ENCODE results near the gene SERINC5.
A peak's percentile ranks its signal among the peaks of the same experiment; 100 is the strongest.
"Not testable (repeated sequence)": the region's sequence is repeated elsewhere in the genome, so short reads cannot be mapped to it uniquely, and the experiment has no call there.

The SERINC5 gene

DNA sequence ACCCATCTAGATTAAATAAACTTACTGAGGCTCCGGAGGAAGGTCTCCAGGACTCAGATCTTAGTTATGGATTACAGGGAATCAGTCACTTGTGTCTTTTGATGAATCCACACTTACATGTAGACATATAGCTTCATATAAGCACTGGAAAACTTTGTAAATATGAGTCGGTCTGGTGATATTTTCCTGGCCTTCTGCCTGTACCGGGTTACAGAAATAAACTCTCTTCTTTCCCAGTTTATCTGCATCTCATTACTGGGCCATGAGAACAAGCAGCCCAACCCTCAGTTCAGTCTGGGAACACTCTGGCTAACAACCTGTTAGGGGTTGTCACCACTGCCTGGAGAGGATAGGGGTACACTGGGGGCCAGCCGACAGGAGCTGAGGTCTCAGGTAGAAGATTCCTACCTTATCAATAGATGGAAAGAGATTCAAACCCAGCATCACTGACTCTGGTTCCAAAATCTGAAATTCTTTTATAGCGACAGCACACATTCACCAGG, 161.6 kb downstream of the SERINC5 start:
- no peak for TF ChIP-seq CTCF (IDR thresholded peaks at IDR 0.05; ENCODE audit: low read length, missing control alignments)
- H3K4me3 ChIP-seq (replicated peaks; ENCODE audit: low read depth, low read length): no peak overlapping the region
- DNase-seq (ENCODE audit: low read depth): no peak

DNA sequence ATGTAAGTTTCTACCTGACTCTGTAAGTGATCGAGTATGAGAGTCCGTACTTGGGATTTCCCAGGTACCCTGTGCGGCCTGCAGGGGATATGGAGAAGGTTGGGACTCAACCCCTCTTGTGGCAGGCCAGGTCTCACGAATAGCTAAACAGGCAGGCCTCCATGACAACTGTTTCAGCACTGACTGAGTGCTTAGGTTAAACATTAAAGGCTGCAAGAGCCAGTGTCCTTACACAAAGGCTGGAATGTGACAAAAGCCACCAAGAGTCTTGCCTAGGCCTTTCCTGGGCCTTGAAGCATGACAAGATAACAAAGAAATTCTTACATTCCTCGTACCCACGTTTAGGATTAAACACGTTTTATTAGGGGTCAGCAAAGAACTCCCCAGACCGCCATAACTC, 162.1 kb downstream of the SERINC5 start:
- H3K4me3 ChIP-seq (replicated peaks; ENCODE audit: low read depth, low read length): no peak overlapping the region
- no peak for TF ChIP-seq CTCF (IDR thresholded peaks at IDR 0.05; ENCODE audit: low read length, missing control alignments)
- DNase-seq (ENCODE audit: low read depth): no peak

DNA sequence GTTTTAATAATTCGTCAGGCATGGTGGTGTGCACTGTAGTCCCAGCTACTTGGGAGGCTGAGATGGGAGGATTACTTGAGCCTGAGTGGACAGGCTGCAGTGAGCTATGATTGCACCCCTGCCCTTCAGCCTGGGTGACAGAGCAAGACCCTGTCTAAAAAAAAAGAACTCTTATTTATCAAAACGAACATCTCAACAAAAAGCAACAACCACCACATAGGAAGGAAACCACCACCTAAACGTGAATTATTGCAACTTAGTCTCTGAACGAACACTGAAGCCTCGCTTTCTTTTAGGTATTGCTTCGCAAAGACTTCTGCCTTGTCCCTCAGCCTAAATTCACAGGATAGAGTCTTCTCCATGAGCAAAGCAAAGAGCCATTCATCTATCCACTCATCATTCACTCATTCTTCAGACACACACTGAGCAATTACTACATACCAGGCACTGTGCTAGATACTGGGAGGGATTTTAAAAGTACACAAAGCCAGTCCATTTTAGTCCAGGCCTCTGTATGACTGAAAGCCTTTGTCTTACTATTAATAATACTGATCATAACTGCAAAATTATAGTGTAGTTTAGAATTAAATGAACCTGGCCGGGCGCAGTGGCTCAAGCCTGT, 163.3 kb downstream of the SERINC5 start:
- TF ChIP-seq CTCF (IDR thresholded peaks at IDR 0.05; ENCODE audit: low read length, missing control alignments): no peak
- H3K4me3 ChIP-seq (replicated peaks; ENCODE audit: low read depth, low read length): no peak overlapping the region
- DNase-seq (ENCODE audit: low read depth): no peak

GRCh38 chr5:80091792-80092192, 164.1 kb downstream of the SERINC5 start:
- H3K4me3 ChIP-seq (replicated peaks; ENCODE audit: low read depth, low read length): not testable (repeated sequence)
- peak; percentile 49 for TF ChIP-seq CTCF (IDR thresholded peaks at IDR 0.05; ENCODE audit: low read length, missing control alignments)
- peak; percentile 75 for DNase-seq (ENCODE audit: low read depth)

- no peak for DNase-seq (ENCODE audit: low read depth)
- no peak overlapping the region for H3K4me3 ChIP-seq (replicated peaks; ENCODE audit: low read depth, low read length)
- TF ChIP-seq CTCF (IDR thresholded peaks at IDR 0.05; ENCODE audit: low read length, missing control alignments): no peak
Measured at GRCh38 chr5:80090884-80091166, 165.0 kb downstream of the SERINC5 start.

DNA sequence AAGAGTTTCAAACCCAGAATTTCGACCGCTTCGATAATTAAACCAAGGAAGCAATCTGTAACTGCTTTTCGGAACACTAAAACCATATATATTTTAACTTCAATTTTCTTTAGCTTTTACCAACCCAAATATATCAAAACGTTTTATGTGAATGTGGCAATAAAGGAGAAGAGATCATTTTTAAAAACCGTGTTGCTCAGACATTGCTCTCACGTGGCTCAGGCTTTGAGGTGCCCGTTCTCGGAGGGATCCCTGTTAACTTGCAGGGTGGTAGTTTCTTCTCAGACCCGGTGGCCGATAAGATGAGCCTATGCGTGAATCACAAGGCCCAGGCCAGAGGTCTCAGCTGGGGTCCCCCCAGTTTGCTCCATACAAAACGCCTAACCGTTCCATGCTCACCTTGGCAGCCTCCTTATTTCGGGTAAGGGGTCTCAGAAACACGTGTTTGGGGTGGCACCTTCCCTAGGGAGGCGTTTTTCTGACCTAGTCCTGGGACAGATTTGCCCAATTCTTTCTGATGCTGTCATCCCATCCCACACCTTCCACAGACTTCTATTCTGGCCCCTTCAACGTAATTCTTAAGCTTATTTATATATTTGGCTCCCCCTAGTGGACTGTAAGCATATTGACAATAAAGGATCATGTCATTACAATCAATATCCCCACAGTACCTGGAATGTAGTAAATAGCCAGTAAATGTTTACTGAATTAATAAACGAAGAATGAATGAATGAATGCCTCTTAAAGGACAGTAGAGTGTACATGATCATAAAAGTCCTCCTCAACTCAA, 172.6 kb downstream of the SERINC5 start:
- peak overlapping the region; percentile 36 for H3K4me3 ChIP-seq (replicated peaks; ENCODE audit: low read depth, low read length)
- DNase-seq (ENCODE audit: low read depth): peak; percentile 80
- TF ChIP-seq CTCF (IDR thresholded peaks at IDR 0.05; ENCODE audit: low read length, missing control alignments): peak; percentile 68
